CD14-positive monocyte (primary cell): ENCODE results near the gene VCAN. TPM values are rescaled to one million over a fixed set of nuclear protein-coding genes. Genes with fewer than 3 reads are reported as not detected.

Experiments used
- DNase-seq, 3 donors: peaks; one replicate each; pipeline ENCODE4 v3.0.0-alpha.2; 2011 to 2022
- H2AFZ ChIP-seq: 2 replicates; pipeline ENCODE4 v1.6.0; 2012; ENCODE audit warnings: mild to moderate bottlenecking, low read depth, low read length, inconsistent platforms; ENCODE audit not compliant: insufficient read depth, poor library complexity, severe bottlenecking
- H3K27ac ChIP-seq, 2 donors: 1 replicate in 1 of 2; 2 replicates in 1 of 2; pipeline ENCODE4 v1.5.1; 2012 to 2013; ENCODE audit warnings: low read length in 2 of 2, control low read depth in 1 of 2, inconsistent platforms in 1 of 2, low read depth in 1 of 2, mild to moderate bottlenecking in 1 of 2
- H3K27me3 ChIP-seq, 2 donors: one replicate each; pipeline versions ENCODE4 v1.6.0 to v1.6.1; 2011 to 2013; ENCODE audit warnings: low read length in 2 of 2; ENCODE audit not compliant: control insufficient read depth in 2 of 2, insufficient read depth in 2 of 2
- H3K36me3 ChIP-seq, 2 donors: replicated peaks in 1 of 2; 1 replicate in 1 of 2; 2 replicates in 1 of 2; pipeline versions ENCODE4 v1.5.1 to v1.6.1; 2012 to 2013; ENCODE audit warnings: low read length in 2 of 2, control low read depth in 1 of 2, inconsistent platforms in 1 of 2, mild to moderate bottlenecking in 1 of 2; ENCODE audit not compliant: insufficient read depth in 2 of 2, control insufficient read depth in 1 of 2
- H3K4me1 ChIP-seq, 2 donors: 1 replicate in 1 of 2; 2 replicates in 1 of 2; pipeline versions ENCODE4 v1.5.1 to v1.6.1; 2012 to 2013; ENCODE audit warnings: low read length in 2 of 2, control low read depth in 1 of 2, inconsistent platforms in 1 of 2, mild to moderate bottlenecking in 1 of 2, moderate library complexity in 1 of 2; ENCODE audit not compliant: insufficient read depth in 2 of 2, control insufficient read depth in 1 of 2
- H3K4me2 ChIP-seq: replicated peaks from 2 replicates; pipeline ENCODE3; 2012; ENCODE audit warnings: low read length, moderate library complexity, mild to moderate bottlenecking; ENCODE audit not compliant: poor library complexity, severe bottlenecking; ENCODE audit errors: extremely low read depth
- H3K4me3 ChIP-seq, 3 experiments: fragments of 200-600 bp in 1 of 3; sonication (generic) in 1 of 3; replicated peaks in 1 of 3; 1 replicate in 2 of 3; 2 replicates in 1 of 3; pipeline ENCODE4 v1.5.1; 2011 to 2013; ENCODE audit warnings: low read length in 3 of 3, mild to moderate bottlenecking in 3 of 3, control low read depth in 2 of 3, low read depth in 2 of 3, inconsistent platforms in 1 of 3, moderate library complexity in 1 of 3
- H3K79me2 ChIP-seq: 2 replicates; pipeline ENCODE4 v1.6.0; 2012; ENCODE audit warnings: mild to moderate bottlenecking, control low read depth, inconsistent platforms, low read length, moderate library complexity; ENCODE audit not compliant: insufficient read depth
- H3K9ac ChIP-seq: 2 replicates; pipeline ENCODE4 v1.6.0; 2017; ENCODE audit warnings: low read length, mild to moderate bottlenecking; ENCODE audit not compliant: insufficient read depth, poor library complexity, severe bottlenecking
- H3K9me3 ChIP-seq, 2 donors: replicated peaks in 1 of 2; 1 replicate in 1 of 2; 2 replicates in 1 of 2; pipeline versions ENCODE4 v1.5.1 to v1.6.1; 2012 to 2013; ENCODE audit warnings: low read length in 2 of 2, control low read depth in 1 of 2; ENCODE audit not compliant: control insufficient read depth in 1 of 2, insufficient read depth in 1 of 2
- H4K20me1 ChIP-seq: 2 replicates; pipeline ENCODE4 v1.6.0; 2012; ENCODE audit warnings: mild to moderate bottlenecking, low read length, control low read depth, moderate library complexity; ENCODE audit not compliant: insufficient read depth
- H3K27ac Mint-ChIP-seq, 7 donors: one replicate each; pipeline ENCODE4 v1.8.0; 2020; ENCODE audit warnings: mild to moderate bottlenecking in 7 of 7, mixed read lengths in 7 of 7, moderate library complexity in 6 of 7, inconsistent platforms in 2 of 7
- H3K27me3 Mint-ChIP-seq, 3 donors: one replicate each; pipeline ENCODE4 v1.8.0; 2021 to 2022; ENCODE audit warnings: low read depth in 3 of 3, mild to moderate bottlenecking in 3 of 3, mixed read lengths in 3 of 3, moderate library complexity in 3 of 3, inconsistent platforms in 1 of 3
- H3K36me3 Mint-ChIP-seq, 2 donors: one replicate each; pipeline ENCODE4 v1.8.0; 2020; ENCODE audit warnings: mixed read lengths in 2 of 2, inconsistent platforms in 1 of 2, mild to moderate bottlenecking in 1 of 2
- H3K4me1 Mint-ChIP-seq: one replicate; pipeline ENCODE4 v1.8.0; 2020; ENCODE audit warnings: mild to moderate bottlenecking, mixed read lengths
- H3K4me3 Mint-ChIP-seq, 2 donors: one replicate each; pipeline ENCODE4 v1.8.0; 2020; ENCODE audit warnings: mild to moderate bottlenecking in 2 of 2, mixed read lengths in 2 of 2, moderate library complexity in 1 of 2
- H3K9me3 Mint-ChIP-seq, 7 donors: one replicate each; pipeline ENCODE4 v1.8.0; 2020 to 2022; ENCODE audit warnings: mixed read lengths in 7 of 7, mild to moderate bottlenecking in 6 of 7, moderate library complexity in 6 of 7, inconsistent platforms in 2 of 7
- WGBS: methylation state at CpG from one replicate; pipeline ENCODE4 v1.1.5; 2013; ENCODE audit warnings: missing lambda C conversion rate; ENCODE audit not compliant: insufficient coverage; 5-methylcytosine and 5-hydroxymethylcytosine counted together
- intact Hi-C, 2 donors: fragments of 100-400 bp; cut with micrococcal nuclease; formaldehyde crosslinking; loops; one replicate each; pipeline versions ENCODE4 v1.15.0 to v1.15.1; 2023
- polyA plus RNA-seq, 3 donors: library from polyadenylated mRNA; depleted of rRNA in 1 of 3; unstranded in 2 of 3; stranded (reverse) in 1 of 3; fragments of 300-500 nt in 2 of 3; fragments of >200 nt in 1 of 3; fragmentation: Illumina TruSeq in 2 of 3; gene quantifications; 1 replicate in 2 of 3; 2 replicates in 1 of 3; pipeline ENCODE4 v1.2.3, GENCODE V29; 2012 to 2021
- TF ChIP-seq, protein P1 (sequence below): fragments of 200-600 bp; IDR thresholded peaks from one replicate; pipeline ENCODE4 v1.8.0; 2022; ENCODE audit warnings: antibody characterized with exemption, mild to moderate bottlenecking

The VCAN gene
- polyA plus RNA-seq, 3 donors: 417 to 844 (median 630) TPM

DNA sequence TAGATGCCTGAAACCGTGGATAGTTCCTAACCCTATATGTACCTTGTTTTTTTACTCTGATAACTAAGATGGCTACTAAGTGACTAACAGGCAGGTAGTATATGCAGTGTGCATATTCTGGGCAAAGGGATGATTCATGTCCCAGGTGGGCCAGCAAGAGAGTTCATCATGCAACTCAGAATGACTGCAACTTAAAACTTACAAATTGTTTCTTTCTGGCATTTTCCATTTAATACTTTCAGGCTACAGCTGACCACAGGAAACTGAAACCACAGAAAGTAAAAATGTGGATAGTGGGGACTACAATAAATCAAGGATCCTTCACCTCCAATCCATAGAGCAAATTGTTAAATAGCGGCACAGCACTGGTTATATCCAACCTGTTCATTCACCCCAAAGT lies 30.7 kb upstream of the VCAN start:
- intact Hi-C loops: no loop called here
- H3K36me3 Mint-ChIP-seq: peaks cover 2% of the 10 kb centered on the region in 2 donors
- WGBS: no CpG with 5 or more reads among the region's 2 CpGs

DNA sequence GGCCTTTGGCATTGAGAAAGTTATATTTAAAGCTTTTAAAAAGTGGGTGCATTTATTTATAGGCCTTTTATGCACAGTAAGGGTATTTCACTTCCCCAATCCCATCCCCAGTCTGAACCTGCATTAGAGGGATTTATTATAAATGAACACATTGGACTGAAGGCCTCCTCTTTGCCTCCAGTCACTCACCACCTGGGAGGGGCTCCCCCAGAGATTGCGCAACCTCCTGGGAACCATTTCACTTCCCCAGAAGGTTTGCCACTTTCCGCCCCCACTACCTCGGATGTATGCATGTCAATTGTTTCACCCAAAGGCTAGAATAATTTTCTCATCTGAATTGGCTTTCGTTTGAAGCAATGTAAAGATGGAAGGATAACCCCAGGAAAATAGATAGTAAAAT lies 29.8 kb upstream of the VCAN start:
- no peaks in the 10 kb centered on the region for H3K79me2 ChIP-seq
- no peak overlapping the region for H3K4me3 Mint-ChIP-seq
- peaks cover 3 to 13% (median 8%) of the 10 kb centered on the region in 7 donors for H3K9me3 Mint-ChIP-seq
- H3K4me1 ChIP-seq: peaks cover 6 to 13% of the 10 kb centered on the region in 2 donors
- peak in 2 of 3 donors; percentile 16 to 20 for DNase-seq
- TF ChIP-seq, protein P1, sequence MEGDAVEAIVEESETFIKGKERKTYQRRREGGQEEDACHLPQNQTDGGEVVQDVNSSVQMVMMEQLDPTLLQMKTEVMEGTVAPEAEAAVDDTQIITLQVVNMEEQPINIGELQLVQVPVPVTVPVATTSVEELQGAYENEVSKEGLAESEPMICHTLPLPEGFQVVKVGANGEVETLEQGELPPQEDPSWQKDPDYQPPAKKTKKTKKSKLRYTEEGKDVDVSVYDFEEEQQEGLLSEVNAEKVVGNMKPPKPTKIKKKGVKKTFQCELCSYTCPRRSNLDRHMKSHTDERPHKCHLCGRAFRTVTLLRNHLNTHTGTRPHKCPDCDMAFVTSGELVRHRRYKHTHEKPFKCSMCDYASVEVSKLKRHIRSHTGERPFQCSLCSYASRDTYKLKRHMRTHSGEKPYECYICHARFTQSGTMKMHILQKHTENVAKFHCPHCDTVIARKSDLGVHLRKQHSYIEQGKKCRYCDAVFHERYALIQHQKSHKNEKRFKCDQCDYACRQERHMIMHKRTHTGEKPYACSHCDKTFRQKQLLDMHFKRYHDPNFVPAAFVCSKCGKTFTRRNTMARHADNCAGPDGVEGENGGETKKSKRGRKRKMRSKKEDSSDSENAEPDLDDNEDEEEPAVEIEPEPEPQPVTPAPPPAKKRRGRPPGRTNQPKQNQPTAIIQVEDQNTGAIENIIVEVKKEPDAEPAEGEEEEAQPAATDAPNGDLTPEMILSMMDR: no peak
- peak overlapping the region in 1 of 7 donors; percentile 36 for H3K27ac Mint-ChIP-seq
- peaks cover 2% of the 10 kb centered on the region in 2 donors for H3K36me3 Mint-ChIP-seq
- no peak overlapping the region for H3K4me3 ChIP-seq
- peaks cover 0 to 7% of the 10 kb centered on the region in 2 donors for H3K9me3 ChIP-seq
- no CpG with 5 or more reads among the region's 4 CpGs for WGBS
- no peak overlapping the region for H3K4me2 ChIP-seq
- H3K4me1 Mint-ChIP-seq: peaks cover 15% of the 10 kb centered on the region
- no peak overlapping the region for H2AFZ ChIP-seq
- H3K36me3 ChIP-seq: no peaks in the 10 kb centered on the region
- H4K20me1 ChIP-seq: no peaks in the 10 kb centered on the region
- intact Hi-C loops: no loop called here
- H3K27ac ChIP-seq: no peak overlapping the region
- no peaks in the 10 kb centered on the region for H3K27me3 ChIP-seq
- no peak overlapping the region for H3K9ac ChIP-seq
- H3K27me3 Mint-ChIP-seq: no peaks in the 10 kb centered on the region

More for the DNA sequence above, 30.7 kb upstream of the VCAN start:
- H3K4me2 ChIP-seq: no peak overlapping the region
- no peak overlapping the region for H3K4me3 ChIP-seq
- no peaks in the 10 kb centered on the region for H3K79me2 ChIP-seq
- H3K27ac ChIP-seq: no peak overlapping the region
- H2AFZ ChIP-seq: no peak overlapping the region
- H3K27me3 ChIP-seq: no peaks in the 10 kb centered on the region
- Mint-ChIP-seq H3K4me3 (no peak overlapping the region), H3K4me1 (peaks cover 14% of the 10 kb centered on the region), H3K27ac (peak overlapping the region in 1 of 7 donors; percentile 13), H3K9me3 (peaks cover 3 to 13% (median 8%) of the 10 kb centered on the region in 7 donors), H3K27me3 (no peaks in the 10 kb centered on the region)
- DNase-seq: no peak
- H3K36me3 ChIP-seq: no peaks in the 10 kb centered on the region
- H4K20me1 ChIP-seq: no peaks in the 10 kb centered on the region
- TF ChIP-seq, protein P1: no peak
- H3K9me3 ChIP-seq: peaks cover 0 to 7% of the 10 kb centered on the region in 2 donors
- H3K4me1 ChIP-seq: peaks cover 6 to 13% of the 10 kb centered on the region in 2 donors
- no peak overlapping the region for H3K9ac ChIP-seq
